LNCaP clone FGC (cell line): ENCODE results near the gene FGF22.

Experiments
- DNase-seq: peaks from one replicate; pipeline ENCODE4 v3.0.0-alpha.2; 2011; ENCODE audit warnings: low read depth
- H3K4me3 ChIP-seq: 2 replicates; pipeline ENCODE4 v1.5.1; 2011; ENCODE audit warnings: mild to moderate bottlenecking, low read depth, low read length, control low read depth
- TF ChIP-seq, protein P1 (sequence below): IDR thresholded peaks from 2 replicates; pipeline ENCODE4 v1.5.1; 2012; ENCODE audit warnings: mild to moderate bottlenecking; ENCODE audit not compliant: control insufficient read depth, insufficient read depth; ENCODE audit errors: extremely low read depth

Gene FGF22

GRCh38 chr19:633068-633785 is 6.5 kb upstream of the FGF22 start, which contains the start of gene POLRMT:
POLRMT (minus strand) TSS chr19:633537; CDS start chr19:633512, 25 bp downstream.
- DNase-seq, result peak; percentile 93
- peak within 1 kb of the TSS; percentile 93 for H3K4me3 ChIP-seq
- TF ChIP-seq, protein P1, sequence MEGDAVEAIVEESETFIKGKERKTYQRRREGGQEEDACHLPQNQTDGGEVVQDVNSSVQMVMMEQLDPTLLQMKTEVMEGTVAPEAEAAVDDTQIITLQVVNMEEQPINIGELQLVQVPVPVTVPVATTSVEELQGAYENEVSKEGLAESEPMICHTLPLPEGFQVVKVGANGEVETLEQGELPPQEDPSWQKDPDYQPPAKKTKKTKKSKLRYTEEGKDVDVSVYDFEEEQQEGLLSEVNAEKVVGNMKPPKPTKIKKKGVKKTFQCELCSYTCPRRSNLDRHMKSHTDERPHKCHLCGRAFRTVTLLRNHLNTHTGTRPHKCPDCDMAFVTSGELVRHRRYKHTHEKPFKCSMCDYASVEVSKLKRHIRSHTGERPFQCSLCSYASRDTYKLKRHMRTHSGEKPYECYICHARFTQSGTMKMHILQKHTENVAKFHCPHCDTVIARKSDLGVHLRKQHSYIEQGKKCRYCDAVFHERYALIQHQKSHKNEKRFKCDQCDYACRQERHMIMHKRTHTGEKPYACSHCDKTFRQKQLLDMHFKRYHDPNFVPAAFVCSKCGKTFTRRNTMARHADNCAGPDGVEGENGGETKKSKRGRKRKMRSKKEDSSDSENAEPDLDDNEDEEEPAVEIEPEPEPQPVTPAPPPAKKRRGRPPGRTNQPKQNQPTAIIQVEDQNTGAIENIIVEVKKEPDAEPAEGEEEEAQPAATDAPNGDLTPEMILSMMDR, result no peak

DNA sequence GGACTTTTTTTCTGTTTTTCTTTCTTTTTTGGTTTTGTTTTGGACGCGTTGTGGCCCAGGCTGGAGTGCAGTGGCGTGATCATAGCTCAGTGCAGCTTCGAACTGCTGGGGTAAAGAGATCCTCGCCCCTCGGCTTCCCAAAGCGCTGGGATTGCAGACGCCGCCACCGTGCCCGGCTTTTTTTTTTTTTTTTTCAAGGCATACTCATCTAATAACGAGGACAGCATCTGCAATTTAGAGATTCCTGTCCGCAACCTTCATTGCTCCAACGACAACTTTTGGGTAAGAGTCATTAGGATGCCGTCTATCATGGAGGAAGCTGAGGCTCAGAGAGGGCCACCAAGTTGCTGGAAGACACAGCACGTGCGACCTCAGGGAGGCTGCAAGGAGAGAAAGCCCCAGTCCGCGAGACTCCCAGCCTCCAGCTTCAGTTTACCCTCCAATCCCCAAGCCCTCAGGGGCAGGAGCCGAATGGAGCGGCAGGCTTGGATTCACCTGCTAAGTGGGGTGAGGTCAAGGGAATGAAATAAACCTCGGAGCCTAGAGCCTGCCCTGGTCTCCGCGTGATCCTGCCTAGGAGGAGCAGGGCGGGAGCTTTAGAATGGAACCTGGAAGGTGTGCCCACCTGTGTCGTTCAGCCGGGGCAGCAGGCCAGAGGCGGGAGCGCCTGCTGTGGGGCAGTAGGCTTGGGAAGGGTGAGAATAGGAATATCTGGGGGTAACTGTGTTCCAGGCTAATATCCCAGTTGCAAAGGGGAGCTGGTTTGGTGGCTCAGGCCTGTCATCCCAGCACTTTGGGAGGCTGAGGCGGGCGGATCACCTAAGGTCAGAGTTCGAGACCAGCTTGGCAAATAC is 5.7 kb upstream of the FGF22 start:
- H3K4me3 ChIP-seq, result peak overlapping the region; percentile 93
- no peak for DNase-seq
- TF ChIP-seq, protein P1, result no peak

GRCh38 chr19:634975-635652 is 4.6 kb upstream of the FGF22 start:
- TF ChIP-seq, protein P1, result no peak
- no peak overlapping the region for H3K4me3 ChIP-seq
- DNase-seq, result no peak

DNA sequence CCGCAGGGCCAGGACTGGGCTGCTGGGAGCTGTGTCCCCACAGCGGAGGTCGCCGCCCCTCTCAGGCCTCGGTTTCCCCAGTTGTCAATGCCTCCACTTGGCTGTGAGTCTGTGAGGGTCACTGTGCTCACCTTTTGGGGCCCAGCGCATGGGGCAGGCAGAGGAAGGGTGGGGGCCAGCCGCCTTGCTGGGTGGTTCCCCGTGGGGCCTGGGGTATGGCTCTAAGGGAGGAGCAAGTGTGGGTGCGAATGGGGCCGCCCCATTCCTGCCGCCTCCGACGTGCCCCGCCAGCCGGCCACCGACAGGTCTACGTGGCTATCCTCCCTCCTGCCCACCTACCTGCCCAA is 800 bp upstream of the FGF22 start:
- TF ChIP-seq, protein P1, result no peak
- H3K4me3 ChIP-seq, result no peak overlapping the region; the same call in 1 of the 2 replicates
- DNase-seq, result no peak

DNA sequence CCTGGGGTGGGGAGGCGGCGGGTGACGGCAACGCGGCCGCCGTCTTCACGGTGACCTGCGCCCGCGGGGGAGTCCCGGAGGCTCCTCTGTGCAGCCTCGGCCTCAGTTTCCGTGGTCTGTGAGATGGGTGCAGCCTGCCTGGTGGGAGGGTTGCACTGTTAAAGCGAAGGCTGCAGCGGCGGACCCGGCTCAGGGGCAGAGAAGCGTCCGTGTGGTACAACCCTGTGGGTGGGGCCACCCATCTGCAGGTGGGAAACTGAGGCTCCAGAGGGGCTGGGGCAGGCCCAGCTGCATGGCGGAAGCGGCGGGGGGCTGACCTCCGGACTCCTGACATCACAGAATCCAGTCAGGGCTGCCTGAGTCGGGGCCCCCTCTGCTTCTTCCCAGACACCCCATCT is 481 bp downstream of the FGF22 start:
- peak overlapping the region; percentile 23 for H3K4me3 ChIP-seq
- TF ChIP-seq, protein P1, result no peak
- DNase-seq, result no peak

DNA sequence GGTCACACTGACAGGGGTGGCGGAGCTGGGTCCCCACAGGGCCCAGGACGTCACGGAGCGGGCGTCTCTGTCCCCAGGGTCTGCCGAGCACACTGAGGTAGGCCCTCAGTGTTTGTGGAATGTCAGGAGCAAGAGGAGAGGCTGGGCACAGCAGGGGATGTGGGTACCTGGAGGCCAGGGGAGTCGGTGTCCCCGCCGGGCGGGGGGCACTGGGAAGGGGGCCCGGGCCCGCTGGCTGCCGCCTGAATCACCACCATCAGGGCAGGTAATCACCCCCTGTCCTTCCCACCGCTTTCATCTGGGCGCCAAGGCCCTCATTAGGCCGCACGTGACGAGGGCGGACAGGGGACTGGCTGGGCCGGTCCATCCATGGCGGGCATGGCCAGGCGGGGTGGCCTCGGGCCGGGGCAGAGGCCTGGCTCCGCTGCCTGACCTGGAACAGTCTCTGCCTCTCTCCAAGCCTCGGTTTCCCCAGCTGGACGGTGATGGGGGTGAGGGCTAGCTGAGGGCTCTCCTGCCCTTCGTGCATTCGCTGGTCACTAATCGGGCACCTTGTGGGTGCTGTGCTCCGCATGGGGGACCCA is 1.0 kb downstream of the FGF22 start:
- DNase-seq, result no peak
- H3K4me3 ChIP-seq, result no peak overlapping the region
- TF ChIP-seq, protein P1, result no peak
